ENCODE results near the gene PRSS53.

DNA sequence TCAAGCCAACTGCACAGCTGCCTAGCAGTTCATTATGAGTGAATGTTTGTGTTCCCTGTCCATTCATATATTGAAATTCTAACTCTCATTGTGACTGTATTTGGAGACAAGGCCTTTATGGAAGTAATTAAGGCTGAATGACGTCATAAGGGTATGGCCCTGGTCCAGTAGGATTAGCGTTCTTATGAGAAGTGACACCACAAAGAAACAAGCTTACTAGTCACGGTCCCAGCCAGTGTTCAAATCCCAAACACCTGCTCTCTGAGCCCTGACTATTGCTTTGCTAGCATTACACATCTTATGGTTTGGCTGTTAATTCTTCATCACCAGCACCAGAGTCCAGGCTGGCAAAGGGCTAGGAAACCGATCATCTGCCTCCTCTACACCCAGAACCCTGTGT is 16.9 kb downstream of the PRSS53 start:
- no peak for TF ChIP-seq TCF7L2 (IDR thresholded peaks at IDR 0.05; ENCODE audit: low read depth, low read length)
- no peak for TF ChIP-seq CTCF (IDR thresholded peaks at IDR 0.05)
